ENCODE measurements around the gene ZC3H4.
"Not testable (repeated sequence)": the region's sequence is repeated elsewhere in the genome, so short reads cannot be mapped to it uniquely, and the experiment has no call there.

Gene ZC3H4

DNA sequence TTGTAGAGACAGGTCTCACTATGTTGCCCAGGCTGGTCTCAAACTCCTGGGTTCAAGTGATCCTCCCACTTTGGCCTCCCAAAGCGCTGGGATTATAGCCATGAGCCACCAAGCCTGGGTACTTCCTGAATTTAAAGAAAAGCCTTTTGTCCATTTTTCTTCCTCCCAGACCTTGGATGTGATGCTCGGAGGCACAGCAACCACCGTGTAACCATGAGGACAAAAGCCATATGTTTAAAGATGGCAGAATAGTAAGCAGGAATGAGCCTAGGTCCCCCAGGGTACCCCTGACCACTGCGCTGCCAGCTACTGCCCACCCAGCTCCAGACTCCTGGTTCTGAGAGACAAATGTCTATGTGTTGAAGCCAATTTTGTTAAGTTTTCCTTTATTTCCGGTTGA is 31.1 kb downstream of the ZC3H4 start:
- TF ChIP-seq, protein P1, sequence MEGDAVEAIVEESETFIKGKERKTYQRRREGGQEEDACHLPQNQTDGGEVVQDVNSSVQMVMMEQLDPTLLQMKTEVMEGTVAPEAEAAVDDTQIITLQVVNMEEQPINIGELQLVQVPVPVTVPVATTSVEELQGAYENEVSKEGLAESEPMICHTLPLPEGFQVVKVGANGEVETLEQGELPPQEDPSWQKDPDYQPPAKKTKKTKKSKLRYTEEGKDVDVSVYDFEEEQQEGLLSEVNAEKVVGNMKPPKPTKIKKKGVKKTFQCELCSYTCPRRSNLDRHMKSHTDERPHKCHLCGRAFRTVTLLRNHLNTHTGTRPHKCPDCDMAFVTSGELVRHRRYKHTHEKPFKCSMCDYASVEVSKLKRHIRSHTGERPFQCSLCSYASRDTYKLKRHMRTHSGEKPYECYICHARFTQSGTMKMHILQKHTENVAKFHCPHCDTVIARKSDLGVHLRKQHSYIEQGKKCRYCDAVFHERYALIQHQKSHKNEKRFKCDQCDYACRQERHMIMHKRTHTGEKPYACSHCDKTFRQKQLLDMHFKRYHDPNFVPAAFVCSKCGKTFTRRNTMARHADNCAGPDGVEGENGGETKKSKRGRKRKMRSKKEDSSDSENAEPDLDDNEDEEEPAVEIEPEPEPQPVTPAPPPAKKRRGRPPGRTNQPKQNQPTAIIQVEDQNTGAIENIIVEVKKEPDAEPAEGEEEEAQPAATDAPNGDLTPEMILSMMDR (IDR thresholded peaks at IDR 0.05; ENCODE audit: borderline replicate concordance, insufficient read depth, low read depth, low read length): no peak
- H3K4me3 ChIP-seq (ENCODE audit: low read depth, low read length): no peak overlapping the region

- TF ChIP-seq, protein P1 (IDR thresholded peaks at IDR 0.05; ENCODE audit: borderline replicate concordance, insufficient read depth, low read depth, low read length): no peak
These were observed 32.5 kb downstream of the ZC3H4 start for GRCh38 chr19:47081095-47081494.

GRCh38 chr19:47078351-47078750 is 35.2 kb downstream of the ZC3H4 start:
- H3K4me3 ChIP-seq (ENCODE audit: low read depth, low read length): not testable (repeated sequence)

More at GRCh38 chr19:47081095-47081494, 32.5 kb downstream of the ZC3H4 start:
- H3K4me3 ChIP-seq (ENCODE audit: low read depth, low read length): no peak overlapping the region

DNA sequence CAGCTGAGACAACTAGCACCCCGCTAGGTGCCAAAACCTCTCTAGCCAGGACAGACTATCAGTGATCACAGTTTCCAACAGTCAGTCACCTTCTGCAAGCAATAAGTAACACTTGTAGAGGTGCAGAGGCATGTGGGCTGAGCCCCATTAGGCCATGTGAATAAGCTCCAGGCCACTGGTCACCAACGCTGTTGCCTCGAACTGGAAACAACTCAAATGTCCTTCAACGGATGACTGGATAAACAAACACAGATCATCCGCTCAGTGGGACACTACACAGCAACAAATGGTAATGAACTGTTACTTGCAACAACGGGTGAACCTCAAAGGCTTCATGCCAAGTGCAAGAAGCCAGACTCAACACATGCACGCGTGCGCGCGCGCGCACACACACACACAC is 37.6 kb downstream of the ZC3H4 start:
- TF ChIP-seq, protein P1 (IDR thresholded peaks at IDR 0.05; ENCODE audit: borderline replicate concordance, insufficient read depth, low read depth, low read length): no peak
- no peak overlapping the region for H3K4me3 ChIP-seq (ENCODE audit: low read depth, low read length)

DNA sequence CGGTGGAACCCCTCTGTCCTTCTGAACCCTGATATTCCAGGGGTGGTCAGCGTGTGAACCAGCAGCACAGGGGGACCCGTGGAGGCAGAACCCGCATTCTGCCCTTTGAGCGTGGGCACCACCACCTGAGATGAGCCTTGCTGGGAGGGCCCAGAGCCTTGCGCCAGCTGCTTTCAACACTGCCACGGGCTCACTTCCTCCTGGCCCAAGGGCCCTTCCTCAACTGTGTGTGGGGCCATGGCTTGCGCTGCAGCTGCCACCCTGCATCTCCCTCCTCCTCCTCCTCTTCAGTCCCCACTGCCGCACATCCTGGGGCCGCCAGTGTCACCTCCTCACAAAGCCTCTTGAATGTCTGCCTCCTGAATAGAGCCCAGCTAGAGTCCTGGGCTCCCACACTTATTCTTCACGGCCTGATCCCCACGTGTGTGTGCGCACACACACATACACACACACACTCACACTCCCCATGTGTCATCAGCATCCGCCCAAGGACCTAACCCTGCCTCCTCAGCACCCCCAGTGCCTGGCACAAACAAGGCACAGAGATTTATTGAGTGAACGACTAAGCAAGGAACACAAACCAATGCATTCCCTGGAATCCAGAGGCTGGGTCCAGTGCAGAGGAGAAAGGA is 38.3 kb downstream of the ZC3H4 start:
- no peak overlapping the region for H3K4me3 ChIP-seq (ENCODE audit: low read depth, low read length)
- TF ChIP-seq, protein P1 (IDR thresholded peaks at IDR 0.05; ENCODE audit: borderline replicate concordance, insufficient read depth, low read depth, low read length): no peak

DNA sequence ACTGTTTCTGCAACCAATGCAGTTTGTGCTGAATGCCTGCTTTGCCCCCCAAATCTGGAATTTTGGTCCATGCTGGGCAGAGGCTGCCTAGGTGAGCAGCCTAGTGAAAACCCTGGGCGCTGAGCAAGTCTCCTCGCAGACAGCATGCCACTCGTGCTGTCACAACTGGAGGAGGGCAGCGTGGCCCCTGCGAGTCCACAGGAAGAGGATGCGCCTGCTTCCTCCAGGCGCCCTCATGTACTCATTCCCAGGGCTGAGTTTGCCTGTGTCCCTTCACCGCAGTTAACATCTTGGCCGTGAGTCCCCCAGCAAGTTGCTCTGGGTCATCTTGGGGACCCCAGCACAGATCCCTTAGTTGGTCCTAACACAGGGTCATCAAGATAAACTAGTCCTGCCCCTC is 39.0 kb downstream of the ZC3H4 start:
- TF ChIP-seq, protein P1 (IDR thresholded peaks at IDR 0.05; ENCODE audit: borderline replicate concordance, insufficient read depth, low read depth, low read length): no peak
- H3K4me3 ChIP-seq (ENCODE audit: low read depth, low read length): no peak overlapping the region

GRCh38 chr19:47073574-47073973 is 40.0 kb downstream of the ZC3H4 start:
- TF ChIP-seq, protein P1 (IDR thresholded peaks at IDR 0.05; ENCODE audit: borderline replicate concordance, insufficient read depth, low read depth, low read length): no peak
- no peak overlapping the region for H3K4me3 ChIP-seq (ENCODE audit: low read depth, low read length)

All from GM12875 (cell line).